Endodermal cell (in vitro differentiated cells): Measurements from ENCODE around the gene HOXD10. TPM values are rescaled to one million over a fixed set of nuclear protein-coding genes. Genes with fewer than 3 reads are reported as not detected.

Source experiments
- DNase-seq: peaks from one replicate; pipeline ENCODE4 v3.0.0-alpha.2; 2017
- H3K27ac ChIP-seq: 2 replicates; pipeline ENCODE4 v1.5.1; 2013; ENCODE audit warnings: mild to moderate bottlenecking, low read depth, low read length, moderate library complexity
- H3K27me3 ChIP-seq: 2 replicates; pipeline ENCODE4 v1.6.1; 2013; ENCODE audit warnings: mild to moderate bottlenecking, low read length, moderate library complexity; ENCODE audit not compliant: insufficient read depth, control insufficient read depth, poor library complexity, severe bottlenecking
- H3K36me3 ChIP-seq: 2 replicates; pipeline ENCODE4 v1.7.0; 2013; ENCODE audit warnings: mild to moderate bottlenecking, low read length, moderate library complexity; ENCODE audit not compliant: control insufficient read depth, insufficient read depth
- H3K4me1 ChIP-seq: one replicate; pipeline ENCODE4 v1.7.0; 2013; ENCODE audit warnings: low read length; ENCODE audit not compliant: control insufficient read depth, insufficient read depth
- H3K4me3 ChIP-seq: 2 replicates; pipeline ENCODE4 v1.5.1; 2013; ENCODE audit warnings: mild to moderate bottlenecking, low read length, moderate library complexity
- H3K9ac ChIP-seq: 2 replicates; pipeline ENCODE4 v1.6.1; 2013; ENCODE audit warnings: mild to moderate bottlenecking, low read length, moderate library complexity; ENCODE audit not compliant: poor library complexity, severe bottlenecking; ENCODE audit errors: extremely low read depth
- H3K9me3 ChIP-seq: 2 replicates; pipeline ENCODE4 v1.6.1; 2013; ENCODE audit warnings: mild to moderate bottlenecking, low read length, moderate library complexity; ENCODE audit not compliant: control insufficient read depth
- H3K27ac Mint-ChIP-seq: 2 replicates; pipeline ENCODE4 v1.8.0; 2020; ENCODE audit warnings: mixed read lengths
- H3K27me3 Mint-ChIP-seq: 2 replicates; pipeline ENCODE4 v1.8.0; 2021; ENCODE audit warnings: mild to moderate bottlenecking, mixed read lengths; ENCODE audit not compliant: insufficient read depth
- H3K36me3 Mint-ChIP-seq: 2 replicates; pipeline ENCODE4 v1.8.0; 2020; ENCODE audit warnings: low read depth, mixed read lengths
- H3K4me1 Mint-ChIP-seq: 2 replicates; pipeline ENCODE4 v1.8.0; 2020; ENCODE audit warnings: mixed read lengths
- H3K4me3 Mint-ChIP-seq: 2 replicates; pipeline ENCODE4 v1.8.0; 2020; ENCODE audit warnings: mild to moderate bottlenecking, moderate library complexity, mixed read lengths
- H3K9me3 Mint-ChIP-seq: 2 replicates; pipeline ENCODE4 v1.8.0; 2020; ENCODE audit warnings: mild to moderate bottlenecking, mixed read lengths
- WGBS, 2 experiments: methylation state at CpG; one replicate each; pipeline versions ENCODE4 v1.1.5 to v1.1.7; 2013; ENCODE audit warnings: missing lambda C conversion rate in 2 of 2, mixed read lengths in 1 of 2; ENCODE audit not compliant: insufficient coverage in 1 of 2, insufficient read length in 1 of 2; 5-methylcytosine and 5-hydroxymethylcytosine counted together
- total RNA-seq, 2 donors: library from RNA; stranded (reverse); fragmentation: NEBNext Ultra II Directional in 1 of 2; extraction: Animal tissue kit (Norgen Biotek cat#: 25700) in 1 of 2; gene quantifications; 2 replicates in 1 of 2; 3 replicates in 1 of 2; pipeline ENCODE4 v1.2.1, GENCODE V29; 2021
- TF ChIP-seq, protein P1 (sequence below): fragments of 200-600 bp; sonication (generic); conservative IDR thresholded peaks from 2 replicates; pipeline ENCODE4 v1.5.0; 2021; ENCODE audit warnings: antibody characterized with exemption, mild to moderate bottlenecking

Gene HOXD10
- total RNA-seq, 2 donors from 2014 or later = not detected

DNA sequence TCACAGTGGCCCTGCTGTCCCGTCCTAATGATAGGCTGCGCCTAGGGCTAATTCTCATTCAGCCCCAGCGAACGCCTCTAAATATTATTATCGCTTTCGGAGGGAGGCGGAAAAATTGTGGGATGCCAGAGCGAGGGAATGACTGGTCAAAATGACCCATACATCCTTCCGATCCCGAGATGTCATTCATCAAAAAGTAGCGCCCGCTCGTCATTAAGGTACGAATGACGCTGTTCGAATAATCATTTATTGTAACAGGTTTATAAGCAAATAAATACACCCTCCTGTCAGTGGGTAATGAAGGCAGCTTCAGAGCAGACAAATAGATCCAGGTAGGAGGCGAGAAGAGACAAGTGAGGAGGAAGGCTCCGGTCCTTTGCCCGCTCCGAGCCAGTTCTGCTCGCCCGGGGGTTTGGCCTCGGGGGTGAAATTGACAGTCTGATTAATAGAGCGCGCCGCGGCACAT is 32.7 kb upstream of the HOXD10 start, which contains the start of gene EVX2:
EVX2 (minus strand) TSS at position 167 of the 466 bp plus-strand sequence. CDS start 186 bp downstream, outside the sequence.
- H3K9me3 ChIP-seq = no peaks in the 10 kb centered on the region

DNA sequence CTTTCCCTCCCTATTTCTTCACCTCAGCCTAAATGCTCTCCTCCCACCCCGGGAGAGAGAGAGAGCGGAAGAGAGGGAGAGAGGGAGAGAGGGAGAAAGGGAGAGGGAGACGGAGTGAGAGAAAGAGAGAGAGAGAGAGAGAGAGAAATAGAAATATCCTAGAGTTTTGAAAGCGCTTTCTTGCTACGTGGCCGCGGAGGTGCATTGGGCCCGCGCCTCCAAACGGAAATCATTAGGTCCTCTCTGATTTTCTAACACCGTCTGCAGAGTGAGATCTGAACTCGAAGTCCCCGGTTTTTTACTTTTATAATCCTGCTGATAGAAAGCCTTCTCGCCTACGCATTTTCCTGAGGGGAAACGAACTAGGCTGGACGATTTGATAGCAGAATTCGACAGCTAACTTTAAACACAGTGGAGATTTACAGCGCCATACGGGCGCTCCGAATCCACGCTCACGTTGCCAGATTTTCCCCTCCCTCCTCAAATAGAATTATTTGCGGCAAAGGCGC is 31.9 kb upstream of the HOXD10 start:
- Histone ChIP-seq H3K9me3 (no peaks in the 10 kb centered on the region), H3K36me3 (no peaks in the 10 kb centered on the region), H3K4me1 (peaks cover 12% of the 10 kb centered on the region), H3K4me3 (peak overlapping the region; percentile 64), H3K9ac (no peak overlapping the region), H3K27me3 (peaks cover 95% of the 10 kb centered on the region), H3K27ac (no peak overlapping the region)
- H3K4me1 Mint-ChIP-seq = peaks cover 47% of the 10 kb centered on the region
- no peak overlapping the region for H3K27ac Mint-ChIP-seq
- TF ChIP-seq, protein P1, sequence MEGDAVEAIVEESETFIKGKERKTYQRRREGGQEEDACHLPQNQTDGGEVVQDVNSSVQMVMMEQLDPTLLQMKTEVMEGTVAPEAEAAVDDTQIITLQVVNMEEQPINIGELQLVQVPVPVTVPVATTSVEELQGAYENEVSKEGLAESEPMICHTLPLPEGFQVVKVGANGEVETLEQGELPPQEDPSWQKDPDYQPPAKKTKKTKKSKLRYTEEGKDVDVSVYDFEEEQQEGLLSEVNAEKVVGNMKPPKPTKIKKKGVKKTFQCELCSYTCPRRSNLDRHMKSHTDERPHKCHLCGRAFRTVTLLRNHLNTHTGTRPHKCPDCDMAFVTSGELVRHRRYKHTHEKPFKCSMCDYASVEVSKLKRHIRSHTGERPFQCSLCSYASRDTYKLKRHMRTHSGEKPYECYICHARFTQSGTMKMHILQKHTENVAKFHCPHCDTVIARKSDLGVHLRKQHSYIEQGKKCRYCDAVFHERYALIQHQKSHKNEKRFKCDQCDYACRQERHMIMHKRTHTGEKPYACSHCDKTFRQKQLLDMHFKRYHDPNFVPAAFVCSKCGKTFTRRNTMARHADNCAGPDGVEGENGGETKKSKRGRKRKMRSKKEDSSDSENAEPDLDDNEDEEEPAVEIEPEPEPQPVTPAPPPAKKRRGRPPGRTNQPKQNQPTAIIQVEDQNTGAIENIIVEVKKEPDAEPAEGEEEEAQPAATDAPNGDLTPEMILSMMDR = no peak
- no peaks in the 10 kb centered on the region for H3K36me3 Mint-ChIP-seq
- peak; percentile 50 for DNase-seq
- peaks cover 95% of the 10 kb centered on the region for H3K27me3 Mint-ChIP-seq
- peaks cover 5% of the 10 kb centered on the region for H3K9me3 Mint-ChIP-seq
- H3K4me3 Mint-ChIP-seq = peak overlapping the region; percentile 46
- whole genome bisulfite sequencing, 2 experiments = 2 to 3% methylated on average over 21 to 26 of the region's 26 CpGs

More for the DNA sequence above, 32.7 kb upstream of the HOXD10 start, which contains the start of gene EVX2:
- Histone ChIP-seq H3K9ac (no peak within 1 kb of the TSS), H3K4me1 (peaks cover 6% of the 10 kb centered on the region), H3K36me3 (no peaks in the 10 kb centered on the region), H3K4me3 (peak within 1 kb of the TSS; percentile 64), H3K27me3 (peaks cover 95% of the 10 kb centered on the region), H3K27ac (no peak within 1 kb of the TSS)
- DNase-seq = peak; percentile 52
- H3K9me3 Mint-ChIP-seq = peaks cover 5% of the 10 kb centered on the region
- 3 to 7% methylated on average over 6 to 27 of the region's 27 CpGs for WGBS, 2 experiments
- H3K4me3 Mint-ChIP-seq = peak within 1 kb of the TSS; percentile 47
- peaks cover 95% of the 10 kb centered on the region for H3K27me3 Mint-ChIP-seq
- no peaks in the 10 kb centered on the region for H3K36me3 Mint-ChIP-seq
- H3K4me1 Mint-ChIP-seq = peaks cover 51% of the 10 kb centered on the region
- TF ChIP-seq, protein P1 = no peak
- H3K27ac Mint-ChIP-seq = no peak within 1 kb of the TSS

DNA sequence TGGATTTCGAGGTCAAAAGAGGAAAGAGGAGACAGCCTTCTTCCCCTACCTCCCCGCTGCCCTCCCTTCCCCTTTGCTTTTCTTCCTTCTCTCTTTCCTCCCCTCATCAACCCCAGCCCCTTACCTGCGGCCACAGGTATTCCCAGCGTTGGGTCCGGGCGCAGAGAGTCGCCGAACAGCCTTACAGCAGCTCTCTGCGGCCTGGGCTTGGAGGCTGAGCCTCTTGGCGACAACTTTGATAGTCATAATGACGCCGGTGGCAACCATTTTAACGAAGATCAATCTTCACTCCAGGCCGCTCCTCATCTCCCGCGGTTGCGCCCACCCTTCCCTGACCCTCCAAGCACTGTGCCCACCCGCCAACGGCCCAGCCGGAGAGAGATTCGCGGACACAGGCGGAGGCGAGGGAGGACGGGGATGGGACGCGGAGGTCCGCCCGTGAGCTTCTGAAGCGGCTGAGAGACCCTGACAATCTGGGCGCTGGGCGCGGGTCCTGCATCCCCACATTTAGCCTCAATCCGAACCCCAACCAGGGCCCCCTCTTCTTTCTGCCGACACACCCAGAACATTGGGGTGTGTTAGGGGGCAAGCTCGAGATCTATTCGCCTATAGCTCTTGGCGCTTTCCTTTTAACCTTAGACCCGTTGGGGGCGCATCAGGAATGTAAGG is 31.3 kb upstream of the HOXD10 start:
- TF ChIP-seq, protein P1 = no peak
- Mint-ChIP-seq H3K4me3 (peak overlapping the region; percentile 46), H3K9me3 (peaks cover 5% of the 10 kb centered on the region), H3K36me3 (no peaks in the 10 kb centered on the region), H3K4me1 (peaks cover 47% of the 10 kb centered on the region), H3K27ac (no peak overlapping the region), H3K27me3 (peaks cover 100% of the 10 kb centered on the region)
- Histone ChIP-seq H3K9me3 (no peaks in the 10 kb centered on the region), H3K36me3 (no peaks in the 10 kb centered on the region), H3K4me1 (peaks cover 12% of the 10 kb centered on the region), H3K9ac (no peak overlapping the region), H3K27ac (no peak overlapping the region), H3K4me3 (peak overlapping the region; percentile 64), H3K27me3 (peaks cover 98% of the 10 kb centered on the region)
- 0 to 2% methylated on average over 6 to 37 of the region's 40 CpGs for WGBS, 2 experiments
- peak; percentile 78 for DNase-seq
